ENCODE data around the gene POU6F1.

The POU6F1 gene

GRCh38 chr12:51191516-51192283 lies 26.2 kb downstream of the POU6F1 start:
- in situ Hi-C loops (cut with HindIII; ENCODE audit: low sequenced_read_pairs): no loop called here

DNA sequence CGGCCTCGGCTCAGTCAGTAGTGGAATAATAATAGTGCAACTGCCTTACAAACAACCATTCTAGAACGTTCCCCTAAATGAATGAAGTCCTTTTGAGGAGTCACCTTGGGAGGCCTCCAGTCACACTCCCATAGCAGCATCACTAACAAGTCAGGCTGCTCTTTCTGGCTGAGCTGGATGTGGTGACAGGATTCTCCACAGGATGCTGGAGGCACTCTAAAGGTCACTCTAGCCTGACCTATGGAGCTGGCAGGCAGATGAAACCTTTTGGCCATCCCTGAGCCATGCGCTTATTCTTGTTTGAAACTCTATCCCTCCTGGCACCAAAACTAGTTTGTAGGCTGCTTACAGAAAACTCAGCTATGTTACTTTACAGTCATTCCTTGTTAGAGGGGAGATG lies 27.0 kb downstream of the POU6F1 start:
- no peak overlapping the region for H3K4me3 ChIP-seq (ENCODE audit: low read depth, low read length)
- TF ChIP-seq CTCF (IDR thresholded peaks at IDR 0.05; ENCODE audit: low read depth, low read length, missing control alignments): no peak
- in situ Hi-C loops (cut with HindIII; ENCODE audit: low sequenced_read_pairs): no loop called here
- DNase-seq (ENCODE audit: low read depth): no peak

More at GRCh38 chr12:51191516-51192283, 26.2 kb downstream of the POU6F1 start:
- DNase-seq (ENCODE audit: low read depth): no peak
- TF ChIP-seq CTCF (IDR thresholded peaks at IDR 0.05; ENCODE audit: low read depth, low read length, missing control alignments): no peak
- H3K4me3 ChIP-seq (ENCODE audit: low read depth, low read length): no peak overlapping the region

DNA sequence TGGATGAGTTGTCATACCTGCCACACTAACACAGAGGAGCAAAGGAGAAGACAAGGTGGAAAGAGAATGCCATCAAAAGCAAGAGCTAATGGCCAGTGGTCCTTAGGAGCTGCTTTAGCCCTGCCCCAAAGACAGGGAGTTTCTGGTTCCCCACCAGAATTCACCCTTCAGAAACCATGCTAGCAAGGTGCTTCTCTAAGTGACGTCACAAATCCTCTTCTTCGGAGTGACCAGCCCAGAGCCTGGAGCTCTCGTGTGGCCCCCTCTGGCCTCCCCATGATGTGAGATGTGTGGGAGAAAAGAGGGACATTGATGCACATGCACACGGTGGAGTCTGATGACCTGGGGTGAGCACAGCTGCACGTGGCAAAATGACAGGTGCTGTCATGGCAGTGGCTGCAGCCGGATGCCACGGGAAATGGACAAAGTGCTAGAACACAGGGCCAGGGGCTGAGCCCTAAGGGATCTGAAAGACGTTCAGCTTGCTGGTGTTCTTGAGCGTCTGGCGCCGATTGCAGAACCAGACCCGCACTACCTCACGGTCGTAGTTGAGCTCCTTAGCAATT lies 28.0 kb downstream of the POU6F1 start:
- no peak for DNase-seq (ENCODE audit: low read depth)
- H3K4me3 ChIP-seq (ENCODE audit: low read depth, low read length): no peak overlapping the region
- TF ChIP-seq CTCF (IDR thresholded peaks at IDR 0.05; ENCODE audit: low read depth, low read length, missing control alignments): no peak
- in situ Hi-C loops (cut with HindIII; ENCODE audit: low sequenced_read_pairs): no loop called here

DNA sequence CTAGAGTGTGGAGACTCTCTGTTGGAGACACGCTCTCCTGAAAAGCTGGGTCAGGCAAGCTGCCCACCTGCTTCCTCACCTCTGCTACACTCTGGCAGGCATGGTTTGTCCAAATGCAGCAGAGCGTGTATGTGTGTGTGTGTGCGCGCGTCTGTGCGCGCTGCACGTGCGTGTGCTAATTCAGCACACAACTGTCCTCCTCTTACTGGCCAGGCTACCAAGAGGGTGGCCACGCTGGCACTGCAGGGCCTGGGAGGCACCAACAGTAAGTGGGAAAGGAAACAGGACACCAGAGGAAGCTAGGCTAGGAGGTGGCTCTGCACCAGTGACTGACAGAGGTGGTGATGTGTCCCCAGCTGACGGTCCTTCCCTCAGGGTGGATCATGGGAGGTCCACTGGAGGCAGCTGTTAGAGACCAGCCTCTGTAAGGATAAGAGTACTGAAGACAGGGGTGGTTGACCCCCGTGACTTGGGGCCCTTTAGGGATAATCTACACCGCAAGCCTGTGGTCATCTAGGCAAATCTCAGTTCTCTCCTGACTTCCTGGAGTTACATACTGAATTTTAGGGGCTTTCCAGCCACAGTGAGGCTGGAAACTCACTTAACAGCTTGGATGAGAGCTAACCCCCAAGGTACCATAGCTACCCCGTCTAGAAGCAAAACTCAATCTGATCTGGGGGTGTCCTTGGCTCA lies 29.4 kb downstream of the POU6F1 start:
- H3K4me3 ChIP-seq (ENCODE audit: low read depth, low read length): no peak overlapping the region
- in situ Hi-C loops (cut with HindIII; ENCODE audit: low sequenced_read_pairs): no loop called here
- TF ChIP-seq CTCF (IDR thresholded peaks at IDR 0.05; ENCODE audit: low read depth, low read length, missing control alignments): no peak
- DNase-seq (ENCODE audit: low read depth): no peak

DNA sequence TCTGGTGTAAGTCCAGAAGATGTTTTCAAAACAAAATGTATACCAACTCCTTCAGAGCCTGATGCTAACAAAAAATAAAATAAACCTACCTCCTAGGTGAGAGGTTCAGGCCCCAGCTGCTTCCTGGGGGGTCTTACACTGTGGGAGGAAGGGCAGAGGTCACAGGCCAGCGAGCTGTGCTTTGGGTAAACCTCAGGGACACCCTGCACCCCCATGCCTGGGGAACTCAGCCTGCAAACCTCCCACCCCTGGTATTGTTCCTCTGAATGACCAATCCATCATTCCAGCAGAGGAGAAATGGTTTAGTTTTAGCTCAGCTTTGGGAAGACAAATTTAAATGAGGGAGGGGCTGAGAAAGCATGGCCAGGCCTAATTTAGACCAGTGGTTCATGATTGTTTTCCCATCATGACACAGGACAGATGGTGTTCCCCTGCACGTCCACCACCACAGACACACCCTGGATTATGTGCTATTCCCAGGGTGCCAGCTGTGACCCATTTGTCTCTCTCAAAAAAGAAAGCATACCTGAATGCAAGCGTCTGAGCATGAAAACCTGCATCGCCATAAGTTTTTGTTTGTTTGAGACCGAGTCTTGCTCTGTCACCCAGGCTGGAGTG lies 30.4 kb downstream of the POU6F1 start:
- no peak overlapping the region for H3K4me3 ChIP-seq (ENCODE audit: low read depth, low read length)
- in situ Hi-C loops (cut with HindIII; ENCODE audit: low sequenced_read_pairs): no loop called here
- no peak for DNase-seq (ENCODE audit: low read depth)
- no peak for TF ChIP-seq CTCF (IDR thresholded peaks at IDR 0.05; ENCODE audit: low read depth, low read length, missing control alignments)

- no peak overlapping the region for H3K4me3 ChIP-seq (ENCODE audit: low read depth, low read length)
- TF ChIP-seq CTCF (IDR thresholded peaks at IDR 0.05; ENCODE audit: low read depth, low read length, missing control alignments): no peak
- in situ Hi-C loops (cut with HindIII; ENCODE audit: low sequenced_read_pairs): no loop called here
- DNase-seq (ENCODE audit: low read depth): no peak
Observed at GRCh38 chr12:51186465-51187085, 31.3 kb downstream of the POU6F1 start.
